HAP-1 (cell line): ENCODE results near the gene SYNGR2.
A peak's percentile ranks its signal among the peaks of the same experiment; 100 is the strongest.
"Not testable (repeated sequence)": the region's sequence is repeated elsewhere in the genome, so short reads cannot be mapped to it uniquely, and the experiment has no call there.

Source experiments
- DNase-seq, 2 experiments: peaks; one replicate each; pipeline ENCODE4 v3.0.0-alpha.2; 2016 to 2020; ENCODE audit warnings: low spot score in 2 of 2
- H3K27me3 ChIP-seq: fragments of 250-450 bp; sonication (Bioruptor Pico); 2 replicates; pipeline ENCODE4 v1.5.1; 2020; ENCODE audit warnings: low read depth, mild to moderate bottlenecking, moderate library complexity
- H3K36me3 ChIP-seq: fragments of 250-450 bp; sonication (Bioruptor Pico); replicated peaks from 2 replicates; pipeline ENCODE4 v1.5.1; 2020; ENCODE audit warnings: mild to moderate bottlenecking
- H3K4me1 ChIP-seq: fragments of 250-450 bp; sonication (Bioruptor Pico); 2 replicates; pipeline ENCODE4 v1.5.1; 2020; ENCODE audit warnings: mild to moderate bottlenecking
- H3K4me3 ChIP-seq: fragments of 250-450 bp; sonication (Bioruptor Pico); 2 replicates; pipeline ENCODE4 v1.5.1; 2020; ENCODE audit warnings: mild to moderate bottlenecking, moderate library complexity
- H3K9me3 ChIP-seq: fragments of 250-450 bp; sonication (Bioruptor Pico); 2 replicates; pipeline ENCODE4 v1.5.1; 2020; ENCODE audit warnings: mild to moderate bottlenecking, moderate library complexity
- in situ Hi-C: fragments of 300-500 bp; cut with MboI; formaldehyde crosslinking; loops from 3 replicates; pipeline ENCODE4 v1.14.3; 2020; ENCODE audit warnings: low sequenced_read_pairs, inconsistent platforms, mixed read lengths

The SYNGR2 gene

GRCh38 chr17:78164748-78165607 is 3.4 kb upstream of the SYNGR2 start:
- in situ Hi-C loops, result no loop called here
- Histone ChIP-seq H3K4me3 (no peak overlapping the region), H3K9me3 (no peaks in the 10 kb centered on the region), H3K27me3 (no peaks in the 10 kb centered on the region), H3K4me1 (peaks cover 4% of the 10 kb centered on the region), H3K36me3 (no peaks in the 10 kb centered on the region)
- DNase-seq, result no peak

GRCh38 chr17:78166416-78166815 is 2.0 kb upstream of the SYNGR2 start:
- H3K9me3 ChIP-seq, result no peaks in the 10 kb centered on the region
- DNase-seq, result no peak
- peaks cover 10% of the 10 kb centered on the region for H3K36me3 ChIP-seq
- H3K4me3 ChIP-seq, result no peak overlapping the region
- peaks cover 4% of the 10 kb centered on the region for H3K4me1 ChIP-seq
- no peaks in the 10 kb centered on the region for H3K27me3 ChIP-seq
- in situ Hi-C loops, result no loop called here

- Histone ChIP-seq H3K27me3 (no peaks in the 10 kb centered on the region), H3K9me3 (no peaks in the 10 kb centered on the region), H3K4me1 (peaks cover 4% of the 10 kb centered on the region), H3K4me3 (peak overlapping the region; percentile 68), H3K36me3 (peaks cover 25% of the 10 kb centered on the region)
- in situ Hi-C loops, result no loop called here
- peak; percentile 38 to 82 for DNase-seq
Measured at GRCh38 chr17:78168903-78169793, 767 bp downstream of the SYNGR2 start.

GRCh38 chr17:78170692-78171590 is 2.6 kb downstream of the SYNGR2 start:
- Histone ChIP-seq H3K27me3 (no peaks in the 10 kb centered on the region), H3K9me3 (no peaks in the 10 kb centered on the region), H3K36me3 (peaks cover 41% of the 10 kb centered on the region), H3K4me3 (no peak overlapping the region), H3K4me1 (peaks cover 4% of the 10 kb centered on the region)
- no peak for DNase-seq
- in situ Hi-C loops, result loop anchor here (10.0 kb wide), 1 partner anchor 804 kb away; the partner anchor contains the start of gene LGALS3BP

- H3K9me3 ChIP-seq, H3K4me1 ChIP-seq, H3K4me3 ChIP-seq, H3K27me3 ChIP-seq, DNase-seq: not testable (repeated sequence)
- in situ Hi-C loops, result loop anchor here (10.0 kb wide), 1 partner anchor 803 kb away; the partner anchor contains the start of gene LGALS3BP
- peaks cover 49% of the 10 kb centered on the region for H3K36me3 ChIP-seq
Measured at GRCh38 chr17:78171591-78172248, 3.3 kb downstream of the SYNGR2 start.

GRCh38 chr17:78172249-78173051 is 4.1 kb downstream of the SYNGR2 start:
- no peak for DNase-seq
- Histone ChIP-seq H3K4me3 (no peak overlapping the region), H3K36me3 (peaks cover 52% of the 10 kb centered on the region), H3K9me3 (no peaks in the 10 kb centered on the region), H3K27me3 (no peaks in the 10 kb centered on the region), H3K4me1 (peaks cover 4% of the 10 kb centered on the region)
- in situ Hi-C loops, result loop anchor here (10.0 kb wide), 1 partner anchor 802 kb away; the partner anchor contains the start of gene LGALS3BP

- no peak for DNase-seq
- Histone ChIP-seq H3K4me3 (no peak overlapping the region), H3K36me3 (peaks cover 58% of the 10 kb centered on the region), H3K4me1 (no peaks in the 10 kb centered on the region; the same call in 1 of the 2 replicates), H3K27me3 (no peaks in the 10 kb centered on the region), H3K9me3 (no peaks in the 10 kb centered on the region)
- in situ Hi-C loops, result loop anchor here (10.0 kb wide), 1 partner anchor 802 kb away; the partner anchor contains the start of gene LGALS3BP
Measured at GRCh38 chr17:78173097-78173715, 4.8 kb downstream of the SYNGR2 start.

- Histone ChIP-seq H3K9me3 (no peaks in the 10 kb centered on the region), H3K36me3 (peaks cover 70% of the 10 kb centered on the region), H3K27me3 (no peaks in the 10 kb centered on the region), H3K4me3 (no peak overlapping the region), H3K4me1 (no peaks in the 10 kb centered on the region; the same call in 1 of the 2 replicates)
- DNase-seq, result no peak
- in situ Hi-C loops, result loop anchor here (10.0 kb wide), 1 partner anchor 800 kb away; the partner anchor contains the start of gene LGALS3BP
Measured at GRCh38 chr17:78174346-78174869, 6.0 kb downstream of the SYNGR2 start.

GRCh38 chr17:78174870-78175642 is 6.7 kb downstream of the SYNGR2 start:
- H3K36me3 ChIP-seq, result peaks cover 76% of the 10 kb centered on the region
- H3K4me1 ChIP-seq, result no peaks in the 10 kb centered on the region
- H3K4me3 ChIP-seq, result no peak overlapping the region
- in situ Hi-C loops, result loop anchor here (10.0 kb wide), 1 partner anchor 800 kb away; the partner anchor contains the start of gene LGALS3BP
- no peak for DNase-seq
- no peaks in the 10 kb centered on the region for H3K27me3 ChIP-seq
- H3K9me3 ChIP-seq, result no peaks in the 10 kb centered on the region

GRCh38 chr17:78175643-78175981 is 7.2 kb downstream of the SYNGR2 start:
- DNase-seq, result no peak
- Histone ChIP-seq H3K4me1 (no peaks in the 10 kb centered on the region), H3K4me3 (no peak overlapping the region), H3K36me3 (peaks cover 80% of the 10 kb centered on the region), H3K27me3 (no peaks in the 10 kb centered on the region), H3K9me3 (no peaks in the 10 kb centered on the region)
- in situ Hi-C loops, result loop anchor here (10.0 kb wide), 1 partner anchor 799 kb away; the partner anchor contains the start of gene LGALS3BP

- peak; percentile 34 to 81 for DNase-seq
- in situ Hi-C loops, result loop anchor here (10.0 kb wide), 1 partner anchor 798 kb away; the partner anchor contains the start of gene LGALS3BP
- no peak overlapping the region for H3K4me3 ChIP-seq
Measured at GRCh38 chr17:78176548-78177025, 8.2 kb downstream of the SYNGR2 start.

More at GRCh38 chr17:78176548-78177025, 8.2 kb downstream of the SYNGR2 start:
- Histone ChIP-seq H3K9me3 (no peaks in the 10 kb centered on the region), H3K36me3 (peaks cover 79% of the 10 kb centered on the region), H3K27me3 (no peaks in the 10 kb centered on the region), H3K4me1 (no peaks in the 10 kb centered on the region)
